ENCODE measurements around the gene FIZ1. TPM values are rescaled to one million over a fixed set of nuclear protein-coding genes. Genes with fewer than 3 reads are reported as not detected.
A peak's percentile ranks its signal among the peaks of the same experiment; 100 is the strongest.

FIZ1 gene
- total and polyA plus RNA-seq, 2 of the 4 experiments (the other 2 are of a cell fraction): 1.3 to 5.9 TPM

- TF ChIP-seq USF2 (IDR thresholded peaks at IDR 0.05; ENCODE audit: low read depth, low read length): no peak
These were observed 12.2 kb downstream of the FIZ1 start (continued) for GRCh38 chr19:55586976-55587668.

GRCh38 chr19:55585658-55586339, 13.5 kb downstream of the FIZ1 start:
- WGBS, 2 experiments (ENCODE audit: extremely low coverage in 2 of 2, insufficient read length in 1 of 2): 6% methylated on average over 21 of the region's 36 CpGs; no CpG with 5 or more reads in 1 of the 2 experiments
- ATAC-seq (ENCODE audit: low read depth): peak; percentile 88
- CTCF ChIA-PET: interaction anchor here (1.4 kb wide), 1 partner anchor 119 kb away, joined by 3 read pairs; no protein-coding TSS in a partner anchor

More at GRCh38 chr19:55585658-55586339, 13.5 kb downstream of the FIZ1 start:
- Histone ChIP-seq H2BK20ac (ENCODE audit: low read depth, low read length) (peak overlapping the region; percentile 59; the same call in 1 of the 2 replicates), H2AFZ (replicated peaks; ENCODE audit: low read length, poor library complexity) (peak overlapping the region; percentile 95), H3K9ac (ENCODE audit: low read depth, low read length) (peak overlapping the region; percentile 43), H3K79me1 (ENCODE audit: low read depth in 1 of 2, low read length in 2 of 2) (peaks cover 0 to 12% of the 10 kb centered on the region in 2 experiments; a peak in 2 of 4 replicates), H3K27me3 (ENCODE audit: control insufficient read depth, insufficient read depth, low read length) (no peaks in the 10 kb centered on the region), H2BK5ac (ENCODE audit: low read depth, low read length, poor library complexity, severe bottlenecking) (peak overlapping the region; percentile 22), H3K4me1 (ENCODE audit: control insufficient read depth, insufficient read depth, low read length) (peaks cover 14% of the 10 kb centered on the region), H3K4me3 (ENCODE audit: insufficient read depth, low read depth, low read length) (peak overlapping the region; percentile 34), H3K23ac (ENCODE audit: low read depth, low read length) (peak overlapping the region; percentile 62), H3K27ac (ENCODE audit: insufficient read depth, low read length) (peak overlapping the region; percentile 76), H2AK9ac (replicated peaks; ENCODE audit: low read depth, low read length, poor library complexity) (peak overlapping the region; percentile 22), H4K91ac (ENCODE audit: insufficient read depth, low read depth, low read length) (peak overlapping the region; percentile 66), H3K4ac (ENCODE audit: low read depth, low read length) (peak overlapping the region; percentile 88), H3K4me2 (ENCODE audit: low read depth, low read length) (peak overlapping the region; percentile 92), H4K5ac (ENCODE audit: low read depth, low read length) (peak overlapping the region; percentile 94), H3K9me3 (ENCODE audit: control insufficient read depth, insufficient read depth, low read length) (no peaks in the 10 kb centered on the region), H2BK120ac (ENCODE audit: low read depth, low read length) (peak overlapping the region; percentile 73; the same call in 1 of the 2 replicates), H3K36me3 (ENCODE audit: control insufficient read depth, insufficient read depth, low read length) (no peaks in the 10 kb centered on the region), H4K8ac (ENCODE audit: low read depth in 2 of 2, low read length in 2 of 2) (peak overlapping the region; percentile 74 to 95), H3K14ac (replicated peaks; ENCODE audit: low read depth, low read length) (peak overlapping the region; percentile 88), H2AK5ac (ENCODE audit: low read depth, low read length) (peak overlapping the region; percentile 32; the same call in 1 of the 2 replicates), H3K18ac (ENCODE audit: low read depth, low read length) (peak overlapping the region; percentile 45), H2BK15ac (ENCODE audit: low read depth, low read length) (peak overlapping the region; percentile 16; the same call in 1 of the 3 replicates), H4K20me1 (ENCODE audit: insufficient read depth, low read length) (no peaks in the 10 kb centered on the region), H3K56ac (ENCODE audit: extremely low read depth, insufficient read depth, low read length) (no peak overlapping the region), H3K9me1 (ENCODE audit: insufficient read depth, low read length) (peaks cover 10% of the 10 kb centered on the region)
- TF ChIP-seq ELK1 (IDR thresholded peaks at IDR 0.05; ENCODE audit: borderline replicate concordance, low read depth, low read length) (no peak), USF2 (IDR thresholded peaks at IDR 0.05; ENCODE audit: low read depth, low read length) (peak; percentile 61), CHD1 (IDR thresholded peaks at IDR 0.05; ENCODE audit: low read depth, low read length) (no peak), FOS (IDR thresholded peaks at IDR 0.05; ENCODE audit: low read depth, low read length) (no peak), RFX5 (IDR thresholded peaks at IDR 0.05; ENCODE audit: low read depth, low read length) (no peak), MXI1 (IDR thresholded peaks at IDR 0.05; ENCODE audit: borderline replicate concordance, low read depth, low read length) (no peak), MAFK (IDR thresholded peaks at IDR 0.05; ENCODE audit: low read depth, low read length) (no peak)
- intact Hi-C loops (cut with micrococcal nuclease): no loop called here
- POLR2A ChIA-PET (ENCODE audit: unreplicated experiment): interaction anchor here (0.6 kb wide), 1 partner anchor 14 kb away, joined by 3 read pairs; the partner anchor contains the start of gene FIZ1
- BruUV-seq (replicated peaks): no TSS peak
- DNase-seq: peak; percentile 63
- dilution Hi-C loops (cut with HindIII; ENCODE audit: low sequenced_read_pairs, unreplicated experiment): no loop called here
- in situ Hi-C loops (cut with MboI; ENCODE audit: low sequenced_read_pairs): no loop called here
